Measurements from ENCODE around the gene GCC2.

The GCC2 gene

GRCh38 chr2:108536133-108536780, 87.3 kb downstream of the GCC2 start:
- Histone ChIP-seq H2AFZ (ENCODE audit: low read depth, low read length) (no peak overlapping the region), H3K4ac (ENCODE audit: low read depth in 1 of 2, low read length in 2 of 2) (no peak overlapping the region), H3K4me1 (ENCODE audit: control insufficient read depth, insufficient read depth, low read depth, low read length) (peaks cover 5% of the 10 kb centered on the region), H3K18ac (ENCODE audit: low read depth in 1 of 2, low read length in 2 of 2) (no peak overlapping the region), H4K91ac (ENCODE audit: low read length) (no peak overlapping the region), H2BK12ac (ENCODE audit: low read length in 2 of 2) (no peak overlapping the region), H3K9me3 (ENCODE audit: control insufficient read depth, low read length) (no peaks in the 10 kb centered on the region), H3K4me2 (ENCODE audit: low read length, poor library complexity, severe bottlenecking) (peak overlapping the region; percentile 78), H2BK5ac (ENCODE audit: low read depth, low read length, poor library complexity, severe bottlenecking) (no peak overlapping the region), H3K23ac (ENCODE audit: low read length in 2 of 2) (no peak overlapping the region), H3K27ac (ENCODE audit: low read length, poor library complexity, severe bottlenecking) (peak overlapping the region; percentile 27), H3K36me3 (ENCODE audit: control insufficient read depth in 1 of 2, insufficient read depth in 2 of 2, low read depth in 1 of 2, low read length in 2 of 2) (peaks cover 3 to 4% of the 10 kb centered on the region in 2 experiments), H2BK120ac (ENCODE audit: low read depth, low read length) (no peak overlapping the region), H3K79me1 (replicated peaks; ENCODE audit: low read length, poor library complexity, severe bottlenecking) (peaks cover 3% of the 10 kb centered on the region), H2BK15ac (ENCODE audit: low read depth, poor library complexity, severe bottlenecking) (no peak overlapping the region), H3K4me3 (ENCODE audit: insufficient read depth in 1 of 2, low read depth in 1 of 2, low read length in 2 of 2) (peak overlapping the region in 1 of 2 experiments; percentile 89), H3K14ac (ENCODE audit: low read length in 2 of 2) (no peak overlapping the region), H3K9ac (ENCODE audit: low read length) (peak overlapping the region; percentile 93), H2AK5ac (ENCODE audit: low read length, severe bottlenecking) (no peak overlapping the region), H4K8ac (ENCODE audit: low read length) (no peak overlapping the region), H3K27me3 (ENCODE audit: control insufficient read depth in 1 of 2, insufficient read depth in 1 of 2, low read length in 2 of 2) (no peaks in the 10 kb centered on the region)
- WGBS, result 63% methylated on average over 4 of the region's 7 CpGs
- DNase-seq, result peak; percentile 73

- Histone ChIP-seq H2BK120ac (ENCODE audit: low read depth, low read length) (no peak overlapping the region), H3K36me3 (ENCODE audit: control insufficient read depth in 1 of 2, insufficient read depth in 2 of 2, low read depth in 1 of 2, low read length in 2 of 2) (peaks cover 3 to 7% of the 10 kb centered on the region in 2 experiments), H2AFZ (ENCODE audit: low read depth, low read length) (no peak overlapping the region), H4K91ac (ENCODE audit: low read length) (no peak overlapping the region), H3K4me1 (ENCODE audit: control insufficient read depth, insufficient read depth, low read depth, low read length) (peaks cover 6% of the 10 kb centered on the region), H3K14ac (ENCODE audit: low read length in 2 of 2) (no peak overlapping the region), H3K4me3 (ENCODE audit: insufficient read depth in 1 of 2, low read depth in 1 of 2, low read length in 2 of 2) (peak overlapping the region in 1 of 2 experiments; percentile 89), H3K23ac (ENCODE audit: low read length in 2 of 2) (no peak overlapping the region), H2AK5ac (ENCODE audit: low read length, severe bottlenecking) (no peak overlapping the region), H3K9ac (ENCODE audit: low read length) (peak overlapping the region; percentile 93), H2BK12ac (ENCODE audit: low read length in 2 of 2) (no peak overlapping the region), H3K18ac (ENCODE audit: low read depth in 1 of 2, low read length in 2 of 2) (no peak overlapping the region), H3K4ac (ENCODE audit: low read depth in 1 of 2, low read length in 2 of 2) (no peak overlapping the region), H2BK5ac (ENCODE audit: low read depth, low read length, poor library complexity, severe bottlenecking) (no peak overlapping the region), H3K27me3 (ENCODE audit: control insufficient read depth in 1 of 2, insufficient read depth in 1 of 2, low read length in 2 of 2) (no peaks in the 10 kb centered on the region), H4K8ac (ENCODE audit: low read length) (no peak overlapping the region), H3K79me1 (replicated peaks; ENCODE audit: low read length, poor library complexity, severe bottlenecking) (peaks cover 3% of the 10 kb centered on the region), H3K4me2 (ENCODE audit: low read length, poor library complexity, severe bottlenecking) (peak overlapping the region; percentile 78), H2BK15ac (ENCODE audit: low read depth, poor library complexity, severe bottlenecking) (no peak overlapping the region), H3K9me3 (ENCODE audit: control insufficient read depth, low read length) (no peaks in the 10 kb centered on the region), H3K27ac (ENCODE audit: low read length, poor library complexity, severe bottlenecking) (peak overlapping the region; percentile 27)
- DNase-seq, result no peak
- 97% methylated on average over 4 of the region's 5 CpGs for WGBS
Observed at GRCh38 chr2:108536911-108537310, 87.9 kb downstream of the GCC2 start.

- H3K36me3 ChIP-seq (ENCODE audit: control insufficient read depth in 1 of 2, insufficient read depth in 2 of 2, low read depth in 1 of 2, low read length in 2 of 2), result peaks cover 4 to 7% of the 10 kb centered on the region in 2 experiments
- DNase-seq, result no peak
- WGBS, result 63% methylated on average over 5 of the region's 5 CpGs
- no peak overlapping the region for H3K18ac ChIP-seq (ENCODE audit: low read depth in 1 of 2, low read length in 2 of 2)
- H3K9ac ChIP-seq (ENCODE audit: low read length), result no peak overlapping the region
- H2BK12ac ChIP-seq (ENCODE audit: low read length in 2 of 2), result peak overlapping the region in 1 of 2 experiments; percentile 42
- H4K91ac ChIP-seq (ENCODE audit: low read length), result no peak overlapping the region
- no peaks in the 10 kb centered on the region for H3K27me3 ChIP-seq (ENCODE audit: control insufficient read depth in 1 of 2, insufficient read depth in 1 of 2, low read length in 2 of 2)
- no peak overlapping the region for H3K4me3 ChIP-seq (ENCODE audit: insufficient read depth in 1 of 2, low read depth in 1 of 2, low read length in 2 of 2)
- no peak overlapping the region for H2AFZ ChIP-seq (ENCODE audit: low read depth, low read length)
- H3K79me1 ChIP-seq (replicated peaks; ENCODE audit: low read length, poor library complexity, severe bottlenecking), result no peaks in the 10 kb centered on the region
- H2AK5ac ChIP-seq (ENCODE audit: low read length, severe bottlenecking), result no peak overlapping the region
- H3K9me3 ChIP-seq (ENCODE audit: control insufficient read depth, low read length), result no peaks in the 10 kb centered on the region
- peak overlapping the region in 1 of 2 experiments; percentile 35 for H3K4ac ChIP-seq (ENCODE audit: low read depth in 1 of 2, low read length in 2 of 2)
- peak overlapping the region; percentile 55 for H4K8ac ChIP-seq (ENCODE audit: low read length)
- H3K4me1 ChIP-seq (ENCODE audit: control insufficient read depth, insufficient read depth, low read depth, low read length), result peaks cover 6% of the 10 kb centered on the region
- peak overlapping the region in 1 of 2 experiments; percentile 65 for H3K23ac ChIP-seq (ENCODE audit: low read length in 2 of 2)
- H3K27ac ChIP-seq (ENCODE audit: low read length, poor library complexity, severe bottlenecking), result peak overlapping the region; percentile 54
- peak overlapping the region; percentile 66 for H3K4me2 ChIP-seq (ENCODE audit: low read length, poor library complexity, severe bottlenecking)
- no peak overlapping the region for H2BK15ac ChIP-seq (ENCODE audit: low read depth, poor library complexity, severe bottlenecking)
- H2BK5ac ChIP-seq (ENCODE audit: low read depth, low read length, poor library complexity, severe bottlenecking), result no peak overlapping the region
- peak overlapping the region in 1 of 2 experiments; percentile 93 for H3K14ac ChIP-seq (ENCODE audit: low read length in 2 of 2)
- H2BK120ac ChIP-seq (ENCODE audit: low read depth, low read length), result no peak overlapping the region
Observed at GRCh38 chr2:108538000-108538625, 89.1 kb downstream of the GCC2 start.

- H2BK12ac ChIP-seq (ENCODE audit: low read length in 2 of 2), result no peak overlapping the region
- H3K36me3 ChIP-seq (ENCODE audit: control insufficient read depth in 1 of 2, insufficient read depth in 2 of 2, low read depth in 1 of 2, low read length in 2 of 2), result peaks cover 8 to 11% of the 10 kb centered on the region in 2 experiments
- no peaks in the 10 kb centered on the region for H3K9me3 ChIP-seq (ENCODE audit: control insufficient read depth, low read length)
- no peak overlapping the region for H3K4me3 ChIP-seq (ENCODE audit: insufficient read depth in 1 of 2, low read depth in 1 of 2, low read length in 2 of 2)
- no peak overlapping the region for H2BK120ac ChIP-seq (ENCODE audit: low read depth, low read length)
- H3K23ac ChIP-seq (ENCODE audit: low read length in 2 of 2), result no peak overlapping the region
- peak overlapping the region; percentile 11 for H3K4me2 ChIP-seq (ENCODE audit: low read length, poor library complexity, severe bottlenecking)
- DNase-seq, result no peak
- peak overlapping the region; percentile 67 for H3K9ac ChIP-seq (ENCODE audit: low read length)
- H3K4me1 ChIP-seq (ENCODE audit: control insufficient read depth, insufficient read depth, low read depth, low read length), result peaks cover 10% of the 10 kb centered on the region
- no peaks in the 10 kb centered on the region for H3K27me3 ChIP-seq (ENCODE audit: control insufficient read depth in 1 of 2, insufficient read depth in 1 of 2, low read length in 2 of 2)
- no peak overlapping the region for H2BK5ac ChIP-seq (ENCODE audit: low read depth, low read length, poor library complexity, severe bottlenecking)
- H3K79me1 ChIP-seq (replicated peaks; ENCODE audit: low read length, poor library complexity, severe bottlenecking), result no peaks in the 10 kb centered on the region
- no peak overlapping the region for H2AFZ ChIP-seq (ENCODE audit: low read depth, low read length)
- no peak overlapping the region for H3K18ac ChIP-seq (ENCODE audit: low read depth in 1 of 2, low read length in 2 of 2)
- H2AK5ac ChIP-seq (ENCODE audit: low read length, severe bottlenecking), result peak overlapping the region; percentile 56
- no peak overlapping the region for H2BK15ac ChIP-seq (ENCODE audit: low read depth, poor library complexity, severe bottlenecking)
- H3K14ac ChIP-seq (ENCODE audit: low read length in 2 of 2), result no peak overlapping the region
- no peak overlapping the region for H4K8ac ChIP-seq (ENCODE audit: low read length)
- H4K91ac ChIP-seq (ENCODE audit: low read length), result no peak overlapping the region
- H3K4ac ChIP-seq (ENCODE audit: low read depth in 1 of 2, low read length in 2 of 2), result no peak overlapping the region
- no peak overlapping the region for H3K27ac ChIP-seq (ENCODE audit: low read length, poor library complexity, severe bottlenecking)
- whole genome bisulfite sequencing, result over 99% methylated on average over 4 of the region's 4 CpGs
Observed at GRCh38 chr2:108541451-108541850, 92.4 kb downstream of the GCC2 start.

All from mesenchymal stem cell (in vitro differentiated cells and primary cell).